HG03064 (cell line): ENCODE data around the gene GJB4.
"Not testable (repeated sequence)": the region's sequence is repeated elsewhere in the genome, so short reads cannot be mapped to it uniquely, and the experiment has no call there.

Experiments
- ATAC-seq: cut with Tn5 transposase; IDR thresholded peaks from one replicate; pipeline ENCODE4 v1.9.1; 2021; ENCODE audit warnings: low read depth; ENCODE audit not compliant: unreplicated experiment

The GJB4 gene

DNA sequence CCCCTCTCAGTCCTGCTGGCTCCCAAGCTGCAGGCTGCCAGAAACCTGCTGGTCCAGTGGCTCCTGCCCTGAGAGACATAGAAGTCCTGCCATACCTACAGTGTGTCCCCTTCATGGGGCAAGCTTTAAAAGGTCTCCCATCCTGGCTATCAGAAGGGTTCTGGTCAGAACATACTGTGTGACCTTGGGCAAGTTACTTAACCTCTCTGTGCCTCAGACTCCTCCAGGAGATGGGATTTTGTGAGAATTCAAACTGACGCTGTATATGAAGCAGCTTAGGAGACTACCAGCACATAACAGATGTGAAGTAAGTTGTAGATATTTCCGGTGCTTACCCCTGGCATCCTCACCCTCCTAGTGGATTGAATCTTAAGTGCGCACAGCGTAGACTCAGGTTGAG, 13.4 kb upstream of the GJB4 start:
- no peak for ATAC-seq

DNA sequence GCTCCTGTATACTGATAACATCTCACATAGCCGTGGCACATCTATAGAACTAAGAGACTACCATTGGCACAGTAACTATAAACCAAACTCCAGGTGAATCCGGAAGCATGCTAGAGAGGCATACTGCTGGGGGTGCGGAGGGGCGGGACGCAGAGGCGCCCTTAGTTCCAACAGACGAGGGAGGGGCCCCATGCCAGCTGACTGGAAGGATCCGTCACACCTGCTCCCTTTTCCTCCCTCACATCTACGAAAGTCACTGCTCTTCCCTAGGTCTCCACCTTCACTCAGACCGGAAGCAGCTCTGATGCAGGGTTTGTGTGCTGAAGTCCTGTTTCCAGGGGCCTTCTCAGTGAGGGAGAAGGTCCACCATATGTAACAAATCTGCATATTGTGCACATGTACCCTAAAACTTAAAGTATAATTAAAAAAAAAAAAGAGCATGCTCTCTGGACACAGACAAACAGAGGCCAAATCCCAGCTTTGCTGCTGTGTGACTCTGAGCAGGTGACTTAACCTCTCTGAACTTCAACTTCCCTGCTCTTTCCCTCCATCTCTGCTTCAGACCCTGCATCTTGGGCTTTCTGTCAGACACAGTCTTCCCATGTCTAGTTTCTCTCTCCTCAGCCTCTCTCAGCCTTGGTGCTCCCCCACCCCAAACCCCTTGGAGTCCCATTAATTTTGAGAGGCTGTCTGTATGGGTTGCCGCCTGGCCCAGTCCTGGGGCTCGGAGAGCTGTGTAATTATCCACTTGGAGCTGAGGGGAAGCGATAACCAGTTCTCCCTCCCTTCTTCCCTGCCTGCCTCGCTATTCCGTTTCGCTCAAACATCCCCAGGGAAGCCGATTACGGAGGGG, 12.5 kb upstream of the GJB4 start:
- no peak for ATAC-seq

DNA sequence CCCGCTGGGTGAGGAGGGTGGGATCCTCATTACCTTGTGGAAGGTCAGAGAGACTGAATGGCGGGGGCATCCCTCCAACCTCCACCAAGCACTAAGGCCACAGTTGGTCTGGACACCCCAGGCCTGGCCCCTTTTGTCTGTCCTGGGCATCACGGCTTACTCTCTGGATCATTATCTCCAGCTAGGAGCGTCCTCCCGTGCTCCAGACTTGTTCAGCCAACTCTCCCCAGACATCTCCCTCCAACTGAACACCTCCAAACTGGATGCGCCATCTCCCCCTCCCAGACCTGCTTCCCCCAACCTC, 11.9 kb upstream of the GJB4 start:
- ATAC-seq = no peak

DNA sequence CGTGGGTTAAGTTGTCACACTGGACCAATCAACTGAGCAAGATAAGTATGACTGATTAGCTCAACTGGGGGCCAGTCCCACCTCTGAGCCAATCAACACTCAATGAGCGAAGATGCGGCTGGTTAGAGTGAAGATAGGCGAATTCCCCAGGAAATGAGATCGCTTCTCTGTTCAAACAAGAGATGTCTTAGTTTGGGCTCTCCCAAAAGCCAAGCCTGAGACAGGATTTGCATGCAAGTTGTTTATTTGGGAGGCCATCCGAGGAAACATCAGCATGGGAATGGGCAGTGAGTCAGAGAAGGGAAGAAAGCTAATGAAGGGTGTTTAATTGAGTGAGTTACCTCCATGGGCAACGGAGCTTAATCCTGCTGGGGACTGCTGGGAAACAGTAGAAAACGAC, 9.5 kb upstream of the GJB4 start:
- ATAC-seq = no peak

DNA sequence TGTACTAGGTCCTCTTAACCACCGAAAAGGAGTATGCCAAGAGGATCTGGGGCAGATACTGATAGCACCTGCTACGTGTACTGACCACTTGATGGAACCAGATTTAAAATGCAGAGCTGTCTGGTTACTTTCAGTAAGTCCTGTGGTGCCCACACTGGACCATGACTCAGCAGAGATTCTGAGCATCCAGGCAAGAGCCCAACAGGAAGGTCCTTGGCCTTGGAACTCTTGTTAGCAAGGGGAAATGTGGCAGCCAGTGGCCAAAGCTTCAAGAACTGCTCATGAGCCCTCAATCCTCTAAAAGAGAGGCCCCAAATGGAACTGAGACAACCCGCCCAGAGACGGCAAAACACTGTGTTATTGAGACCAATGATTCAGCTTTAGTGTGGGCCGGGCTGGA, 8.9 kb upstream of the GJB4 start:
- no peak for ATAC-seq

DNA sequence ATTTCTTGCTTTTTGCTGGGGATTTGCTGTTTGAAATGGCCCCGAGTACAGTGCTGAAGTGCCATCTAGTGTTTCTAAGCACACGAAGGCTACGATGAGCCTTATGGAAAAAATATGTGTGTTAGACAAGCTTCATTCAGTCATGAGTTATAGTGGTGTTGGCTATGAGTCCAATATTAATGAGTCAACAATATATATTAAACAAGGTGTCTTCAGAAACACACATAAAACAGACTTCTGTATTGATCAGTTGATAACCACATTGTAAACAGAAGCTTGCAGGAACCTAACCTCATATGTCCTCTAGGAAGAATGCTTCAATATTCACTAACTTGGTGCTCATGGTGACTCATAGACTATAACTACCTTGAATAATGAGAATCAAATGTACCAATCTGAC, 6.4 kb upstream of the GJB4 start:
- no peak for ATAC-seq

DNA sequence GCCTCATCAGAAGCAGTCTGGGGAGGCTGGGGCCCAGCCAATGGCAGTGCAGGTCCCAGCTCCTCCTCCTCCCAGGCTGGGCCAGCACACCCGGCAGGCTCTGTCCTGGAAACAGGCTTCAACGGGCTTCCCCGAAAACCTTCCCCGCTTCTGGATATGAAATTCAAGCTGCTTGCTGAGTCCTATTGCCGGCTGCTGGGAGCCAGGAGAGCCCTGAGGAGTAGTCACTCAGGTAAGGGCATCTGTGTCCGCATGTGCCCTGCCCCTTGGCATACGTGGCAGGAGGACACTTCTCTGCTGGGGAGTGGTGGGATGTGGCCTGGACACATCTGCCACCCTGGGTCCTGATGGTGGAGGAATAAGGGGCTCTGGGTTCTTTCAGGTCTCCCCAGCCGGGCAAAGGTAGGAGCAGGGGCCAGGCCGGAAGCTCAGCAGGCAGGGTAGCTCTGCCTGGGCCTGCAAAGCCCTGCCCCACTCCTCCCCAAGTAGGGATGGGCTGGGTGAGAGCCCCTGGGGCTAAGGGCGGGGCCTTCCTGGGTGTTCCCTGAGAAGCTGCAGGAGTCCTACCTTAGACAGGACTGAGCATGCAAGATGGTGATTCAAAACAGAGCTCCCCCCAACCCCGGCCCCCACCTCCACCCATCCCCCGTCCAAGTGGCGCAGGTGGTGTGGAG, 4.4 kb upstream of the GJB4 start, which contains the start of gene GJB5:
Gene GJB5 (plus strand): TSS at position 84 of the 674 bp plus-strand sequence. CDS start 2,284 bp downstream, outside the sequence.
- no peak for ATAC-seq

DNA sequence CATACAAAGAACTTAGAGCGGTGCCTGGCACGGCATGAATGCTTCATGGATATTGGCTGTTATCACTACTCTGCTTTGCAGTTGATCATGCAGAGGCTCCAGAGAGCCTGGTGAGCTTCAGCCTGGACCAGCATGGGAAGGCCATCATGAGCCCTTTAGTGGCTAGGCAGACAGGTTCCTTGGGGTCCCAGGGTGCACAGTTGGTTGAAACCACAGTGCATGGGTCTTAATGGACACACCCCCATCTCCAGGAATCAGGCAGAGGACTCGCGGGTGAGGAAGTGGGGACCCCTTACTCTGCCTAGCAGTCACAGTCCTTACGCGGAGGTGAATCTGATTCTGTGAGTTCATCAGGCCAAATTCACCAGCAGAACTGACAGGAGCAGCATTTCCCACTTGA, 3.6 kb upstream of the GJB4 start:
- no peak for ATAC-seq

DNA sequence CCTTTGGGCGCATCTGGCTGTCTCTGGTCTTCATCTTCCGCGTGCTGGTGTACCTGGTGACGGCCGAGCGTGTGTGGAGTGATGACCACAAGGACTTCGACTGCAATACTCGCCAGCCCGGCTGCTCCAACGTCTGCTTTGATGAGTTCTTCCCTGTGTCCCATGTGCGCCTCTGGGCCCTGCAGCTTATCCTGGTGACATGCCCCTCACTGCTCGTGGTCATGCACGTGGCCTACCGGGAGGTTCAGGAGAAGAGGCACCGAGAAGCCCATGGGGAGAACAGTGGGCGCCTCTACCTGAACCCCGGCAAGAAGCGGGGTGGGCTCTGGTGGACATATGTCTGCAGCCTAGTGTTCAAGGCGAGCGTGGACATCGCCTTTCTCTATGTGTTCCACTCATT, 2.2 kb upstream of the GJB4 start:
- no peak for ATAC-seq

DNA sequence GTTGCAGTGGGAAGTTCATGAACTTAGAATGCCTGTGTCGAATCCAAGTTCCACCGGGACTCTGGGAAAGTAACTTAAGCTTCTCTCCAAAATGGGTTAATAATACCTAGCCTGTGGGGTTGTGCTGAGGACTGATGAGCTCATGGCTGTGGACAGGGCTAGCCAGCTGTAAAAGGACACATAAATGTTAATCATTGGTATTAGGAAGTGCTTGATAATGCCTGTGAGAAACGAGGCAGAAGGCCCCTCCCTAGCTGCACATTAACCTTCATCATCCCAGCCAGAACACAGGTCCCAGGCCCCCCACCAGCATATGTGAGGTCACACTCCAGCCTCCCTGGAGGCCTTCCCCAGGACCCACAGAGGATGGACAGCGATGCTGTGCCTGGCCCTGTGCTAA, 789 bp upstream of the GJB4 start:
- ATAC-seq = no peak

DNA sequence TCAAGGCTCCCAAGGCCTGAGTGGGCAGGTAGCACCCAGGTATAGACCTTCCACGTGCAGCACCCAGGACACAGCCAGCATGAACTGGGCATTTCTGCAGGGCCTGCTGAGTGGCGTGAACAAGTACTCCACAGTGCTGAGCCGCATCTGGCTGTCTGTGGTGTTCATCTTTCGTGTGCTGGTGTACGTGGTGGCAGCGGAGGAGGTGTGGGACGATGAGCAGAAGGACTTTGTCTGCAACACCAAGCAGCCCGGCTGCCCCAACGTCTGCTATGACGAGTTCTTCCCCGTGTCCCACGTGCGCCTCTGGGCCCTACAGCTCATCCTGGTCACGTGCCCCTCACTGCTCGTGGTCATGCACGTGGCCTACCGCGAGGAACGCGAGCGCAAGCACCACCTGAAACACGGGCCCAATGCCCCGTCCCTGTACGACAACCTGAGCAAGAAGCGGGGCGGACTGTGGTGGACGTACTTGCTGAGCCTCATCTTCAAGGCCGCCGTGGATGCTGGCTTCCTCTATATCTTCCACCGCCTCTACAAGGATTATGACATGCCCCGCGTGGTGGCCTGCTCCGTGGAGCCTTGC, 1.7 kb downstream of the GJB4 start:
- ATAC-seq = no peak

DNA sequence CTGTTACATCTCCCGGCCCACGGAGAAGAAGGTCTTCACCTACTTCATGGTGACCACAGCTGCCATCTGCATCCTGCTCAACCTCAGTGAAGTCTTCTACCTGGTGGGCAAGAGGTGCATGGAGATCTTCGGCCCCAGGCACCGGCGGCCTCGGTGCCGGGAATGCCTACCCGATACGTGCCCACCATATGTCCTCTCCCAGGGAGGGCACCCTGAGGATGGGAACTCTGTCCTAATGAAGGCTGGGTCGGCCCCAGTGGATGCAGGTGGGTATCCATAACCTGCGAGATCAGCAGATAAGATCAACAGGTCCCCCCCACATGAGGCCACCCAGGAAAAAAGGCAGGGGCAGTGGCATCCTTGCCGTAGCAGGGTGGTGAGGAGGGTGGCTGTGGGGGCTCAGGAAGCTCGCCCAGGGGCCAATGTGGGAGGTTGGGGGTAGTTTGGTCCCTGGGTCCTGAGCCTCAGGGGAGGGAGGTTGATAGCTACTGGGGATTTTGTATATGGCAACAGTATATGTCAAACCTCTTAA, 2.3 kb downstream of the GJB4 start:
- ATAC-seq = no peak

DNA sequence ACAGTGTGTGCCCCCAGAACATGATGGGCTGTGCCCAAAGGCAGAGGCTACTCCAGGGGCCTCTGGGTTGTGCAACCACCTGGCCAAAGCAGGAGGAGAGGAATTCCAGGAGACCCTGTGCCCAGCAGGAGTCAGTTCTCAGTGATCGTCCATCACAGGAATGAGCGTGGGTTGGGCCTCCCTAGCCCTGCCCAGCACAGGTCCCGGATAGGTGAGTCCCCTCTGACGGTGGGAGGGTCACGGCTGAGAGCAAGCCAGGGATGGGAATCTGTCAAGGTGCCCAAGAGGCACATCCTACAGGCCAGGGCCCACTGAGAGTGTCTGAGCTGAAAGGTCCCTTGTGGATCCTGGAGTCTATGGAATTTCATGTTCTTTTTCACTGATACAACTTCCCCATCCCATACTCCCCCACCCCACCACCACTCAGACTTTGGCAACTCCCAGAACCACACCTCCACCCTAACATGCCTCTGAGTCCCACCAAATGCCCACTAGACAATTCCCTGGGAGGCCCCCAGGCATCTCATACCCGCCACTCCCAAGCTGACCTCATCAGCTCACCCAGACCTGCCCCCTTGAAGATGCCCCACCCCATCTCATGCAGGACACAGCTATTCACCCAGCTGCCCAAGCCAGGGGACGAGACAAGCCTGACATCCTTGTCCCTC, 3.1 kb downstream of the GJB4 start:
- ATAC-seq = no peak

DNA sequence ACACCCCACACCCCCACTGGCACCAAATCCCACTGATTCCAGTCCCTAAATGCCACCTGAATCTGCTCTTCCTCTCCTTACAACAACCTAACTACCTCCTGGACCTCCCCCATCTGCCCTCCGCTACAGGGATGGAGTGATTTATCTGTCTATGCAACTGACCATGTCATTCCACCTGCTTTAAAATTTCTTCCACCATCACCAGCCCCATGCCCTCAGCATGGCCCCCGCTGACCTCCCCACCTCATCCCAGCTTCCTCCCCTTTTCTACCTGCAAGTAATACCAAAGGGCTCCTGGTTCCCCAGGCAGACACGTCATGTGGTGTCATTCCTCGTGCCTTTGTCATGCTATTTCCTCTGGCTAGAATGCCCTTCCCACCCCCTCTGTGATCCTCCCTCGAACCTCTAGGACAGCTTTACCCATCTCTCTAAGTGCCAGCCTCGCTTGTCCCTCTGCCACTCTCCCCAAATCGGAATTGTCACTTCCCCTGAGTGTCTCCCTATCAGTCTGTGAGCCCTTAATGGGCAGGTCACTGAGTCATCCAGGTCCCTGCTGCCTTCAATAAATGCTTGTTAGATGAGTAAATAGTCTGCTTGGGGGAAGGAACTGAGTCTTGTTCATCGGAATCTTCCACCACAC, 3.7 kb downstream of the GJB4 start:
- ATAC-seq = no peak

DNA sequence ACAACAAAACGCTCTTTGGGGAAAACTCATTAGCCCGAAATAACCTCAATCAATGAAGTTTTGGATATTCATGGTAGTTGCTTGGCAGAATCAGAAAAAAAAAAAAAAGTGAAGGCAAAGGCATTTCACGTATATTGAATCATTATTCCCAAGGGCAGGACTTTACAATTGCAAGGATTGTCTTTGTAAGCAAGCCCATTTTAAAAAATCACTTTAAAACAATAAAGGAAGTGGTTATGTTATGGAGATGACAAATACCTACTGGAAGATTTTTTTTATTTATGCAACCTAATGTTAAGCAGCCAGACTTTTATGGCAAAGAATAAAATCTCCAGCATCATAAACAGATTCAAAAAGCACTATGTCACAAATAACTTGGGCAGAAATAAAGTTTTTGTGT, 9.3 kb downstream of the GJB4 start:
- ATAC-seq = no peak

DNA sequence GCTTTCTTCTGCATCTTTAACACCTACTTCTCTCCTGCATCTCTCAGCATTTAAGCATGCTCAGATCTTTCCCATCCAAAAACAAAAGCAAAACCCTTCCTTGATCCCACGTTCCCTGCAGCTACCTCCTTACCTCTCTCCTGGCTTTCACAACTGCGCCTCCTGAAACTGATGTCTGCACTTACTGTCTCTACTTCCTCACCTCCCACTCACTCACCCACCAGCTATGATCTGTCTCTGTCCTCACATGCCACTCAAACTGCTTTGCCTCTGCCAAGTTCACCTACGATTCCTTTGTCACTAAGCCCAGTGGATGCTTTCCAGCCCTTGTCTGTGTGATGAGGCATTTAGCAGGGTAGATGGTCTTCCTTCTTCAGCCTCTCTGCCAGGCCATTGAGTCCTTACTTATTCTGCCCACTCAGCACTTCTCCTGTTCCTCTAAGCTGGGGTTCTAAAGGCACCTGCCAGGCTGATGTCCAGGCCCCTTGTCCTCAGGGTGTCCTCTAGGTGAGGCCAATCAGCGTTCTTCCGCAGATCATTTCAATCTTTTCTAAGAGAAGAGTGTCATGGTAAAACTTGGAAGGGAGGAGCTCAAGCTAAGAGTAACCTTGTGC, 11.5 kb downstream of the GJB4 start:
- ATAC-seq = no peak

DNA sequence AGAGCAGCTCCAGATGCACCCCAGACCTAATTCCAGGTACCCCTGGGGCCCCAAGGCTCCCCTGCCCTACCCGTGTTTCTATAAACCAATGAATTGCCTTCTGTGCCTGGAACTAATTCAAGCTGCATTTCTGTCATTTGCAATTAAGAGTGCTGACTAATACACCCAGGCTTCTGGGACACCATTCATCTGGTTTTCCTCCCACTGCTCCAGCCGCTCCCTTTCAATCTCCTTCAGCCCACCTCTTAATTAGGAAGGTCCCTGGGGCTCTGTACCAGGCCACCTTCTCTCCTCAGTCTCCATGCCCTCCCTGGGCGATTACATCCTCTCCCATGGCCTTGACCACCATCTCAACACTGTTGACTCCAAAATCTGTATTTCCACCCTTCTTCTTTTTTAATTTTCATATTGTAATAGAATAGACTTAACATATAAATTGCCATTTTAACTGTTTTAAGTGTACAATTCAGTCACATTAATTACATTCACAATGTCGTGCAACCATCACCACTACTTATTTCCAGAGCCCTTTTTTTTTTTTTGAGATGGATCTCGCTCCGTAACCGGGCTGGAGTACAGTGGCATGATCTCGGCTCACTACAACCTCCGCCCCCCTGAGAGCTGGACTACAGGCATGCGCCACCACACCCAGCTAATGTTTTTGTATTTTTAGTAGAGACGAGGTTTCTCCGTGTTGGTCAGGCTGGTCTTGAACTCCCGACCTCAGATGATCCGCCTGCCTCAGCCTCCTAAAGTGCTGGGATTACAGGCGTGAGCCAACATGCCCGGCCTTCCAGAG, 12.2 kb downstream of the GJB4 start:
- no peak for ATAC-seq

DNA sequence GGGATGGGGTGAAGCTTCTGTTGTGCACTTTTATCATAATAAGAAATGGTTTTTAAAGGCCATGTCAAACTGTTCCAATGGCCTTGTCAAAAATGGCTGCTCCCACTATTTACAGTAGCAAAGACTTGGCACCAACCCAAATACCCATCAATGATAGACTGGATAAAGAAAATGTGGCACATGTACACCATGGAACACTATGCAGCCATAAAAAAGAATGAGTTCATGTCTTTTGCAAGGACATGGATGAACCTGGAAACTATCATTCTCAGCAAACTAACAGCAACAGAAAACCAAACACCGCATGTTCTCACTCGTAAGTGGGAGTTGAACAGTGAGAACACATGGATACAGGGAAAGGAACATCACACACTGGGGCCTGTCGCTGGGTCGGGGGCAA, 13.6 kb downstream of the GJB4 start:
- ATAC-seq = not testable (repeated sequence)

DNA sequence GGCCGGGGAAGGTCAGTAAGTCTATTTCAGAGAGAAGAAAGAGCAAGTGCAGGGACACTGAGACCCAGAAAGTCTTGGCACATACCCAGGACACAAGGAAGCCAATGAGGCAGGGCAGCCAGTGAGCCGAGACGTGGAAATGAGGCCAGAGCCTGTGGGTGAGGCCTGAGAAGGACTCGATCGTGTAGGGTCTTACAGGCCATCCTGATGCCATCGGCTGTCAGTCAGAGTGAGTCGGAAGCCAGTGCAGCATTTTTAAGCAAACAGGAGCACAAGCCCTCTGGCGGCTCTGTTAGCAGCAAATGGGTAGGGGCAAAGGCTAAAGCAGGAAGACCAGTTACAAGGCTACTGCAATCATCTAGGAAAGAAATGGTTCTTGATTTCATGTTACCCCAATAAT, 15.4 kb downstream of the GJB4 start:
- ATAC-seq = no peak
